GM21619 (cell line): Measurements from ENCODE around the gene PIK3R6.
A peak's percentile ranks its signal among the peaks of the same experiment; 100 is the strongest.
"Not testable (repeated sequence)": the region's sequence is repeated elsewhere in the genome, so short reads cannot be mapped to it uniquely, and the experiment has no call there.

Experiments
- ATAC-seq: cut with Tn5 transposase; IDR thresholded peaks from one replicate; pipeline ENCODE4 v1.9.1; 2021; ENCODE audit not compliant: unreplicated experiment

Gene PIK3R6

DNA sequence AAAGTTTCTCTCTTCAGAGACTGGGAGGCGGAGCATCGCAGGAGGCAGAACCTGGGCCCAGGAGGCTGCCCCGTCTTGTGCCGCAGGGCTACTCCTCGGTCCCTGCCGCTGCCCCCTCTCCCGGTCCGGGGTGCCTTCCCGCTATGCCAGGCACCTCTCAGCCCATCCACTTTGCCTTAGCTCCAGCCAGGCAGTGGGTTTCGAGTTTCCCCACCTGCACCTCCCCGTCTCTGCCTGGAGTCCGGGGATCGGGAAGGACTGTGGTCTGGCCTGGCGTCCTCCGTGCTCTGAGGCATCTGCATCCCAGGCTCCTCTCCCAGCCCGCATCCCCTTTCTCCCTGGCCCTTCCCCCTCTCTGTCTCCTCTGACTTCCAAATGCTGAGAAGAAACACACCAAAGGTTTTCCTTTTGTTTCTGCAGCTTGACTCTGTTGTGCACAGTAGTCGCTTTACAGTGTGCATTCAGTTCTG is 26.8 kb upstream of the PIK3R6 start:
- no peak for ATAC-seq

DNA sequence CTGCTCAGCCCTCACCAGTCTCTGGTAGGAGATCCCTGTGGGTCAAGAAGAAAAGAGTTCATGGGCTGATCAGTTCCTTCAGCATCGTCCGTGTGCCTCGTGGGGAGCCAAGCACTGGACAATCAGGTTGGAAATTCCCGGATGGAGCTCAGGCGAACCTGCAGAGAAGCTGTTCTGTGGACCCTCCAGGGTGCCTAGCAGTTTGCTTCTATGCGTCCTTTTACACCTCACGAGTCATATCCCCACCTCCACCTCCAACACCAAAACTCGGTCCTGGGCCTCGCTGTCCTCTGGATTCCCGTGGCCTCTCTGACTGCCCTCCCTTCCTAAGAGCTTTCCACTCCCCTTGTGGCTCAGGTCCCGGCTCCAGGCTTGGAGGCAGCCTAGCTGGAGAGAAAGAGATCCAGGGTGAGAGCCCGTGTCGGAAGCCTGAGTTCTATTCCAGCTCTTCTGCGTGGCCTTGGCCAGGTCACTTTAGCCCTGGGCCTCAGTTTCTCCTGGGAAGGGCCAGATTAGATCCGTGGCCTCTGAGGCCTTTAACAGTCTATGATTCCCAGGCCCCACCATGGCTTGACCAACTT is 26.2 kb upstream of the PIK3R6 start:
- ATAC-seq: no peak

DNA sequence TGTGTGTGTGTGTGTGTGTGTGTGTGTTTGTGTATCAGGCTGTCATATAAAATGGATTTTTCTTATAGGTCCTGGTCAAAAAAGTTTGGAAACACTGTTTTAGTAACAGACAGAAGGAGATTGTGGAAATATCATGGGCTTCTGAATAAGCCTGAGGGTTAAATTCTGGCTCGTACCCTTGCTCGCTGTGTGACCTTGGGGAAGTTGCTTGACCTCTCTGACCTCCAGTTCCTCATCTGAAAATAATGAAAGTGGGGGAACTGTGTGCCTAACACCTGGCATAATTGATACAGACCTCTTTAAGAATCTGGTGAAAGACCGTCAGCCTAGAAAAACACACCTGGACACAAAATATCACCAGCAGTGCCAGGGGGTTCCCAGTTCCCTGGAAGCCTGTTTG is 25.6 kb upstream of the PIK3R6 start:
- ATAC-seq: no peak

DNA sequence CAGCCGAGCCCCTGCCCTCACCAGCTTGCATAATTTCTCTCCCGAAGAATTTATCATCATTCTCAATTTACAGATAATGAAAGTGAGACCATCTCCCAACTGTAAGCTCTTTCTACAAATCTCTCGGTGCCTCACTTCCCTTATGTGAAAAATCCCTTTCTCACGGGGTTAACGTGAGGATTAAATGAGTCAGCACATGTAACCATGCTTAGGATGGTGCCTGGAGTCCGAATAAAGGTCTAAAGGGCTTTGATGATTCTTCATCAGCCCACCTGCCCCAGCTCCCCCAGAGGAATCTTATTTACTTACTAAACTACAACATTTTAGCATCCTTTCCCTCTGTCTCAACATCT is 24.8 kb upstream of the PIK3R6 start:
- peak; percentile 73 for ATAC-seq

DNA sequence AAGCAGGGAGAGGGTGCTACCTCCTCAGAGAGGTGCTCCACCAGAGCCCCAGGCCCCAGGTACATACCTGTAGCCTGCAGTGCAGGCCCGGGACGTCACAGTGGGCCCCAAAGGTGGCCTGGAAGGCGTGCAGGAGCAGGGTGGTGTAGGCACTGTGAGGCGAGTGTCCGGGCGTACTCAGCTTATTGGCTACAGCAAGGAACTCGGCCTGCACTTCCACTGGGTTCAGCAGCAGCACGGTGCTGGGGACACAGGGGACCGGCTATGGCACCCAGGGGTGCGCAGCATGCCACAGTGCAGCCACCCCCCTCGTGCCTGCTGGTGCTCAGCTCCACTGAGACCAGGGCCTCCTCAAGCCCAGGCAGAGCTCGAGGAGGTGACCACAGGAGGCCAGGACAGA is 23.2 kb upstream of the PIK3R6 start:
- no peak for ATAC-seq

DNA sequence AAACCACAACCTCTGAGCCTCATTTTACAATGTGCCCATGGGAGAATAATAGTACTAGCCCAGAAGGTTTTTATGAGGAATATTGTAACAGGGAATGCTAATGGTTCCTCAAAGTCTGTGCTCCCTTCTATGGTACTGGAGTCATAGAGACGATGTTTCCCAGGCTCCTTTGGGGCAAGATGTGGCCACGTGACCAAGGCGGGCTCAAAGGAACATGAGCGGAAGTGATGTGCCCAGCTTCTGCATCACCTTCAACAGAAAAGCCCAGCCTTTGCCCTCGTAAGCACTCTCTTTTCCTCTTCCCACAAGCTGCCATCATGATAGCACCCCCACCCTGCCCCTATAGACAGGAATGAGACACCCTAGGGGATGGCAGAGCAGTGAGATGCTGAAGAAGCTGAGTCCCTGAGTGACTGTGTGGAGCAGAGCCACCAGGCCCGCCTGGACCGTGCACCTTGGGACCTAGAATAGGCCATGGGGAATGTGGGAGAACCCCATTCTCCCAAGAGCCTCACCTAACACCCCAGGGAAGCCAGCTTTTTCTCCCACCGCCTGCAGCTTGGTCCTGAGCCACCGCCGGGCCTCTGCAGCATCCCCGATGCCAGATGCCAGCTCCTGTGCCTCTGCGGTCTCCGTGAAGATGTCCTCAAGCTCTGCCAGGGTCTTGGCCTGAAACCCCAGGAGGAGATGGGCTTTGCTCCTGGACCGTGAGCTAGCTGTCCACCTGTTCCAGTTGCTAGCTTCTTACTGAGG is 22.2 kb upstream of the PIK3R6 start:
- no peak for ATAC-seq

DNA sequence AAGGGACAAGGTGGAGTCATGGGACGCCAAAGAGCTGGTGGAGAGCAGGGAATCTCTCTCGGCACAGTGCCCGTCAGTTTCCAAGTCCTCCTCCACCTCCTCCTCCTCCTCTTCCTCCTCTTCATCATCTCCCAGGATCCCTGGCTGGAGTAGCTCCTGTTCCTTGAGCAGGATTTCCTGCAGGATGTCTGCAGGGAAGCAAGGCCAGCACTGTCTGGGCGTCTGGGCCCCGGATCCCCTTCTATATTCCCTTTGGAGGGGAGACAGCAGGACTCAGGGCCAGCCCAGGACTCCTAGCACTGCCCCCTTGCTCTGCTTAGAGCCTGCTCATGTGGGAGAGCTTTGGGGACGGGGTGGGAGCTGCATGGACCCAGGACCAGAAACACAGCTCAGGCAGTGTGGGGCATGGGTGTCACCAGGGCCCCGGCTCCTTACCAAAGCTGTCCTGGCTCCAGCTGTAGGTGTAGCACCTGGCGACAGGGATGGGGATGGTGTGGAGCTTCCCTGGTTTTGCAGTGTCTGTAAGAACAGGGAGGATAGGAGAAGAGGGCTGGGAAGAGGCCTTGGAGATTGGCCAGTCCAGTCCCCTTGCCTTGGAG is 21.3 kb upstream of the PIK3R6 start:
- no peak for ATAC-seq

DNA sequence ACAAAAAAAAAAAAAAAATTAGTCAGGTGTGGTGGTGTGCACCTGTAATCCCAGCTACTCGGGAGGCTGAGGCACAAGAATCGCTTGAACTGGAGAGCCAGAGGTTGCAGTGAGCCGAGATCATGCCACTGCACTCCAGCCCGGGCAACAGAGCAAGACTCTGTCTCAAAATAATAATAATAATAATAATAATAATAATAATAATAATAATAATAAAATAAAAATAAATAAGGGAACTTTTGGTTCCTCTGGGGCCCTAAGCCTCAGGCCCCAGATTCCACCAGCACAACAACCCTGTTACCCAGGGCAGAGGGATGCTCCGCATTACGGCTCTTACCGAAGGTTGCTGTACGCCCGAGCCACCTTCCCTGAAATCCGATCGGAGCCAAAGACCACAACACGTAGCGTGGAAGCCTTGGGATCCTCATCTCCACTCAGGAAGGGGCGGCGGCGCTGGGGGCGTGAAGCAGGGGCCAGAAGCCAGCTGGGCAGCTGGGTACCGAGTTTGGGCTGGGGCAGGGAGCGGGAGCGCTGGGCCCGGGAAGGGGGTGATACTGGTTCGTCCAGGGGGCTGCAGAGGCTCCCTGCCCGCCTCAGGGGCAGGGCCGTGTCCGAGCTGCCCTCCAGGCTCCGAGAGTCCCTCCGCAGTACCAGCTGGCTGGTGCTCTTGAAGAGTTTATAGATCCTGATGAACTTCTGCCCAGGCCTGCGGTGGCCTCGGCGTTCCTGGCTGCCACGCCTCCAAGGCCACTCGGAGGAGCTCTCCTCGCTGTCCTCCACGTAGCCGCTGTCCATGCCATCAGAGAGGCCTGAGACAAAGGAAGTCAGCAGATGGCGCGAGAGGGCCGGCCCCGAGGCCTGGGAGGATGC is 20.6 kb upstream of the PIK3R6 start:
- no peak for ATAC-seq

DNA sequence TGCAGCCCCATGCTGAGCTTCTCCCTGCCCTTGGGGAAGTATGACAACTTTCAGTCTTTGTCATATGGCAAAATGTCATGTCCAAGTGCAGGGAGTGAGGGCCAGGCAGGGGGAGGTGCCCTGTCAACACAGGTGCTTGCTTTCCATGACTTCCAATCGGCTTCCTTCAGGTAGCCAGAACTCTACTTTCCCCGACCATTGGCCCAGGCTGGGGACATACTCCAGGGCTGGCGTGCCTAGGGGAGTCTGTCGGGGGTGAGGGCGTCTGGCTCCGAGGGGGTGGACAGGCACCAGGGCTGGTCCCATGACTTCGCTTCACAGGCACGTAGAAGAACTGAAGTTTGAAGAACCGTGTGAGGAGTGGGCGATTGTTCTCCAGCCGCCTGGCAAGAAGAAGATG is 19.8 kb upstream of the PIK3R6 start:
- no peak for ATAC-seq

DNA sequence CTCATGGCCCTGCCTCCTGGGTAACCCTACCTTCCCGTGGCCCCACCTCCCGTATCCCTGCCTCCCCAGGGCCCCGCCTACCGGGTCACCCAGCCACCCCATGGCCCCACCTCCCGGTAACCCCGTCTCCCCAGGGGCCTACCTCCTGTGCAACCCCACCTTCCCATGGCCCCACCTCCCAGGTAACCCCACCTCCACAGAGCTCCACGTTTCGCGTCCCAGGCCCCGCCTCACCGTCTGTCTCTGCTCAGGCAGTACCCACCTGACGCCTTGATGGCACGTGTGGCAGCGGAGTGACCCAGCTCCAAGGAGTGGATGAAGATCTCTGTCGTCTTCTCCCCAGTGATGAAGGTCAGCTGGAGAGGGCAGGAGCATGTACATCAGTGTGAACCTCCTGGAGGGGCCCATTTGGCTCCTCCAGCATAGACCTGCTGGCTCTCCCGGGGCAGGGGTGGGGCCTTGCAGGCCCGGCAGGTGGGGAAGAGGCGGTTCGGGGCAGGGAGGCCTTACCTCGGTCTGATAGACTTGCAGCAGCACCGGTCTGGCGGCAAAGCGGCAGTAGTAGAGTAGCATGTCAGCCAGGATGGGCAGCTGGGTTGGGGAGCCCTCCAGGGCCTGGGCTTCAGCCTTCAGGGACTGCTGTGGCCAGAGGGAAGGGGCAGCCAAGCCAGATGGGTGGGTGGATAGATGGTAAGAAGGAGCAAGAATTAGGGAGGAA is 18.7 kb upstream of the PIK3R6 start:
- no peak for ATAC-seq

DNA sequence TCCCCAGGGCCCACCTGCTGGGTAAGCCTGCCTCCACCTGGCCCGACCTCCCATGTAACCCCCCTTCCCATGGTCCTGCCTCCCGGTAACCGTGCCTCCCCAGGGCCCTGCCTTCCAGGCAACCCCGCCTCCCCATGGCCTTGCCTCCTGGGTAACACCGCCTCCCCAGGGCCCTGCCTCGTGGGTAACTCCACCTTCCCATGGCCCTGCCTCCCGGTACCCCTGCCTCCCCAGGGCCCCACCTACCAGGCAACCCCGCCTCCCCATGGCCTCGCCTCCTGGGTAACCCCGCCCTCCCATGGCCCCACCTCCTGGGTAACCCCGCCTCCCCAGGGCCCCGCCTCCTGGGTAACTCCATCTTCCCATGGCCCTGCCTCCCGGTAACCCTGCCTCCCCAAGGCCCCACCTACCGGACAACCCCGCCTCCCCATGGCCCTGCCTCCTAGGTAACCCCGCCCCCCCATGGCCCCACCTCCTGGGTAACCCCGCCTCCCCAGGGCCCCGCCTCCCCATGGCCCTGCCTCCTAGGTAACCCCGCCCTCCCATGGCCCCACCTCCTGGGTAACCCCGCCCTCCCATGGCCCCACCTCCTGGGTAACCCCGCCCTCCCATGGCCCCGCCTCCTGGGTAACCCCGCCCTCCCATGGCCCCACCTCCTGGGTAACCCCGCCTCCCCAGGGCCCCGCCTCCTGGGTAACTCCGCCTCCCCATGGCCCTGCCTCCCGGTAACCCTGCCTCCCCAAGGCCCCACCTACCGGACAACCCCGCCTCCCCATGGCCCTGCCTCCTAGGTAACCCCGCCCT is 17.9 kb upstream of the PIK3R6 start:
- not testable (repeated sequence) for ATAC-seq

DNA sequence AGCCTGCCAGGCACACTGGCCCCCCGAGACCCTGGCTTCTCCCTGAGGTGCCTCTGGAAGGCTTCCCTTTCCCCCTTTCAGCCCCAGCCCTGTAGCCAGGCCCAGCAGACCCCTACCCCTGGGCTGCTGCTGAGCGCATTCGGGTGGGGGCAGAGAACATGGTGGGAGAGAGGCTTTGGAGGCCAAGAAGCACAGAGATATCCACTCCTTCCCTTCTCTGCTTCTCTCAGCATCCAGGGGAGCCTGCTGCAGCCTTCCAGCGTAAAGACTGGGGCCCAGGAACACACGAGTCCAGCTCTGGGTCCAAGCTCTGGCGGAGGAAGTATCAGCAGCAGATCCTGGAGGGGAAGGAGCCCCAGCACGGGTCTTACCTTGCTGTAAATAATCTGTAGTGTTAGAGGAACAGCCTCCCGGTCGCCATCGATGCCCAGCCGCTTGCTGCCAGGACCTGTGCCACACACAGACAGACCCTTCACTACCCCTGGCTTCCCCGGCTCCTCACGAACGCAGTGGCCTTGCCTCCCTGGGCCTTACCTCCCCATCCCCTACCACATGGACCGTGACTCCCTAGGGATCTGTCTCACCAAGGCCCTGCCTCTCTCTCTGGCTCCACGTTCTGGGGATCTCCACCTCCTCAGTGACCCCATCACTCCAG is 17.0 kb upstream of the PIK3R6 start:
- ATAC-seq: no peak

DNA sequence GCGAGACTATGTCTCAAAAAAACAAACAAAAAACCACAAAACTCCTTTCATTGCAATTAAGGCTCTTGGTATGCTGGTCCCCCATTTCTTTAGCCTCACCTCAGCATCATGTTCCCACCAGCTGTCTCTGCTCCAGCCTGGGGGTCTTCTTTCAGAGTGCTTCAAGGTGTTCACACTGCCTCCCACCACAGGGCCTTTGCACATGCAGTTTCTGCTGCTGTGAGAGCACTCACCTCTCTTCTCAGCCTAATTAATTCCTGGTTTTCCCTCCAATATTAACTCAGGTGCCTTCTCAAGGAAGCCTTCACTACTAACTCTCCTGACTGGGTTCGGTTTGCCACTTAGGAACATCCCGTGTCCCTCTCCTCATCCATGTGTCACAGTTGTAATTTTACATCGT is 15.9 kb upstream of the PIK3R6 start:
- ATAC-seq: no peak

DNA sequence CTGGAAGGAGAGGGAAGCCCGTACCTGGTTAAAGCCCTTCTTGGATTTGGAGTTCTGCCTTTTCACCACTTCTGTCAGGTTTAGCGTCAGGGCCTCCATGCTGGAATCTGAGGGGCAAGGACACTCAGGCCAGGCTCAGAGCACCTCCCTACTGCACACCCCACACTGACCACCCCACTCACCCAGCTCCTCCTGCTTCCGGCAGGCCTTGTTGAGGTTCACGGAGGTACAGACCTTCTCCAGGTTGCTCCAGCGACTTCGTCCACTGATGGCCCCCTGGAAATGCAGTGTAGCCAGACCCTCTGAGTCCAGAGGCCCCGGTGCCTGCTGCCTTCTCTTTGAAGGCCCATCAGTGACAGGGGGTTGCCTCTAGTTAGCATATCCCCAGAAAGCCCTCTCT is 14.1 kb upstream of the PIK3R6 start:
- no peak for ATAC-seq

DNA sequence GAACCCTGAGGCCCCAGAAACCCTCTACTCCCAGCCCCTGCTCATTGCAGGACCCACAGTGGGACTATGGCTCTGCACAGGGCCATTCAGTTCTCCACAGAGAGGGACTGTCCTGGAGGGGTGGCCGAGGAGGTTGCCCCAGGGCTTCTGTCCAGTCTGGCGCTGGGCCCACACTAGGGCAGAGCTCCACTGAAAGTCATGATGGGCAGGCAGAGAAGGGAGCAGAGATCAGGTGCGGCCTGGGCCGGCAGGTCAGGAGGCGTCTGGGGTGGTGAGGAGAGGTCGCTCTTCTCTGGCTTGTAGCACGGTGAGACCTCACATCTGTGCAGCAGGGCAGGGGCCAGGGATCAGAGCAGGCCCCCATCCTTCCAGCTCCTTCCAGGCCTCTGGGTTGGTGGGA is 13.0 kb upstream of the PIK3R6 start:
- ATAC-seq: no peak

DNA sequence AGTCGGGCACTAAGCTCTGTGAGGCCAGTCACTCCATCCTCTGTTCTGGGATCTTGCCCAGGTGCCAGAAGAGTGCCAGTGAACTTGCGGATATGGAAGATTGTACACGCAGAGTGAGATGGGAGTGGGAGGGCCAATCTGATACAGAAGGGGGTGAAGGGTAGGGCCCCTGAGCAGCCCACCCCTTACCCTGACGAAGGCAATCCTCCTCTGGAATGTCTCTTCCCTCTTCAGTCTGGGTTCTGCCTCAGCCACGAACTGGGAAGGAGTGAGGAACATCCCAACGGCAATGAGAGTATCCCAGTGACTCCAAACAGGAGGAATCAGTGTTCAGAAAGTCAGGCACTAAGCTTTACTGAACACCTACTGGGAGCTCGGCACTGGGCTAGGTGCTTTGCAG is 11.9 kb upstream of the PIK3R6 start:
- no peak for ATAC-seq

DNA sequence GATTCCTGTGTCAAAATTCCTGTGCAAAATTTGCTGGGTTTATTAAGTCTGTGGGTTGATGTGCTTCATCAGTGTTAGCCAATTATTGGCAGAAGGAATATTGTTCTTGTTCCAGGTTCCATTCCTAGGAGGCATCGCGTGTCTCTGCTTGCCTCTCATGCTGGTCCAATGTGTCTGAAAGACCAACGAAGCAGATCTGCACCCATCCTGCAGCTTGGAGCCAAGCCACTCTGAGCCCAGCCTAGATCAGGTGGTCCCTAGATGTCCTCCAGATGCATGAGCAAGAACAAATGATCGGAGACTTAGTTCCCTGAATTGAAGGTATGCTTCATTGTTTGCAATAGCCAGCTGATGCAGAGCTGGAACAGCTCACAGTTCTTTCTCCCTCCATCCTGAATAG is 10.5 kb upstream of the PIK3R6 start:
- ATAC-seq: no peak

DNA sequence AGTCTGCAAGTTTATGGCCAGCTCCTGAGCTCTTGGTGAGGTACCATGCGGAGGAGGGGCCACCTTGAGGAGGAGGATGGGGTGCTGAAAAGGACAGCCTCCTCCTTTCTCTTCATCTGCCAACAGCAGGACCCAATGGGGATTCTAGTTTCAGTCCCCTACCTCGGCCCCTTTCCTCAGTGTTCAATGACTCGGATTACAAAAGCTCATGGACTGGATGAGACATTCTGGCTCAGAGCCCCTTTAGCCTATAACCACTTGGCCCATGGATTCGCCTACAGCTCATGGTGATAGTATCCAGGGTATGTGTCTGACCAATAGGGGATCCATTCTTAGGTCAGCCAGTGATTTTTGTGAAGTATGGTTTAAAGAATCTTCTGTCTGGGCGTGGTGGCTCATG is 8.5 kb upstream of the PIK3R6 start:
- no peak for ATAC-seq

DNA sequence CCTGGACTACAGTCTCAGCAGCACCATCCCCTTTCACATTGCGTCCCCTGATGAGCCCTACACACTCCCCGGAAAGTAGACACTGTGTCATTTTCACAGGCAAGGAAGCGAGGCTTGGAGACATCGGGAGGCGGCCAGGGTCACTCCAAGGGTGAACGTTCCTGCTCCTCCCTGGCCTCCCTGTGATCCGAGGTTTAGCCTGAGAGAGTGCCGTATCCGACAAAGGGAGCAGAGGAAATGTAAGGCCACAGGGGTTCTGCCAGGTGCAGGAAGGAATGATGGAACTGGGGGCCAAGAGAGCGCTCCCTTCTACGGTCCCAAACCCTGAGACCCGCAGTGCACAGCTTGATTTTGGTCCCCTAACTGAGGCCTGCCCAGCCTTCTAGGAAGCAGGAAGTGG is 8.0 kb upstream of the PIK3R6 start:
- no peak for ATAC-seq
